K562 (cell line): ENCODE results near the gene DNPEP. TPM values are rescaled to one million over a fixed set of nuclear protein-coding genes. Genes with fewer than 3 reads are reported as not detected.
A peak's percentile ranks its signal among the peaks of the same experiment; 100 is the strongest.

ENCODE experiments used
- REST ChIP-seq, 2 experiments: fragments of 450-650 bp; formaldehyde crosslinking in 1 of 2; IDR thresholded peaks; 2 replicates each; pipeline versions ENCODE4 v1.4.0 to v1.6.1; 2014 to 2020; ENCODE audit warnings: mild to moderate bottlenecking in 2 of 2, borderline replicate concordance in 1 of 2, low read depth in 1 of 2
- polyA plus RNA-seq, 8 experiments: library from polyadenylated mRNA; depleted of rRNA in 4 of 8; stranded (reverse) in 5 of 8; unstranded in 3 of 8; fragments of >200 nt; fragmentation: Nextera tagmentation in 2 of 8; fragmentation: Illumina TruSeq in 1 of 8; extraction: Ambion mirVana in 2 of 8; extraction: Trizol in 1 of 8; gene quantifications; 2 replicates each; pipeline versions ENCODE4 v1.2.1 to v1.2.3, GENCODE V29; 2011 to 2014; ENCODE audit warnings: inconsistent platforms in 1 of 8, missing spikeins in 1 of 8
- total RNA-seq, 7 experiments: library from RNA; depleted of rRNA in 6 of 7; stranded (reverse); fragments of >200 nt in 6 of 7; fragmentation: Illumina TruSeq in 2 of 7; extraction: Trizol in 2 of 7; gene quantifications; 2 replicates each; pipeline versions ENCODE4 v1.2.1 to v1.2.3, GENCODE V29; 2011 to 2021; ENCODE audit warnings: low replicate concordance in 1 of 7

Gene DNPEP
- total and polyA plus RNA-seq, 9 of the 15 experiments (the other 6 are each of a cell fraction or from before 2014, with no cell fraction given) = 34.6 to 71.4 (median 45.5) TPM

- peak; percentile 39; the same call in 1 of the 2 replicates for TF ChIP-seq REST (IDR thresholded peaks at IDR 0.05; ENCODE audit: borderline replicate concordance)
- no peak for TF ChIP-seq REST (CRISPR knock-in tag; IDR thresholded peaks at IDR 0.05; ENCODE audit: low read depth)
Measured at GRCh38 chr2:219405451-219405850, 17.7 kb upstream of the DNPEP start (continued).
